HG03460 (cell line): ENCODE data around the gene CRIP2.

ENCODE experiments used
- ATAC-seq: cut with Tn5 transposase; IDR thresholded peaks from one replicate; pipeline ENCODE4 v1.9.1; 2021; ENCODE audit not compliant: unreplicated experiment

Gene CRIP2

GRCh38 chr14:105461903-105462302 is 12.7 kb upstream of the CRIP2 start:
- no peak for ATAC-seq

- ATAC-seq: no peak
These were observed 10.1 kb upstream of the CRIP2 start for GRCh38 chr14:105464501-105464900.

GRCh38 chr14:105465209-105466031 is 9.2 kb upstream of the CRIP2 start:
- ATAC-seq: no peak

- ATAC-seq: no peak
These were observed 7.9 kb upstream of the CRIP2 start for GRCh38 chr14:105466531-105467248.

GRCh38 chr14:105467249-105467941 is 7.2 kb upstream of the CRIP2 start:
- ATAC-seq: no peak

GRCh38 chr14:105467942-105468471 is 6.6 kb upstream of the CRIP2 start:
- no peak for ATAC-seq

- ATAC-seq: no peak
These were observed 5.9 kb upstream of the CRIP2 start for GRCh38 chr14:105468621-105469241.

- no peak for ATAC-seq
These were observed 4.9 kb upstream of the CRIP2 start for GRCh38 chr14:105469456-105470349.

- no peak for ATAC-seq
These were observed 4.0 kb upstream of the CRIP2 start for GRCh38 chr14:105470350-105471296.

GRCh38 chr14:105471297-105471821 is 3.3 kb upstream of the CRIP2 start:
- ATAC-seq: no peak

GRCh38 chr14:105471823-105472485 is 2.7 kb upstream of the CRIP2 start:
- ATAC-seq: no peak

GRCh38 chr14:105472486-105472991 is 2.1 kb upstream of the CRIP2 start:
- no peak for ATAC-seq

GRCh38 chr14:105473033-105473676 is 1.5 kb upstream of the CRIP2 start:
- ATAC-seq: no peak

- no peak for ATAC-seq
These were observed 741 bp upstream of the CRIP2 start for GRCh38 chr14:105473677-105474482.

- ATAC-seq: no peak
These were observed 862 bp downstream of the CRIP2 start for GRCh38 chr14:105475269-105476096.
